Left colon (tissue), 2 donors: ENCODE data around the gene P4HTM. TPM values are rescaled to one million over a fixed set of nuclear protein-coding genes. Genes with fewer than 3 reads are reported as not detected.

Experiments used
- ATAC-seq: fragments of 200-7000 bp; cut with Tn5 transposase; one replicate; pipeline ENCODE4 v1.9.1; 2020; ENCODE audit warnings: mild to moderate bottlenecking, moderate library complexity
- DNase-seq, 2 donors: peaks; one replicate each; pipeline ENCODE4 v3.0.0-alpha.2; 2020
- intact Hi-C, 2 donors: fragments of 100-400 bp; cut with DNase I in 1 of 2; cut with micrococcal nuclease in 1 of 2; formaldehyde crosslinking; loops; one replicate each; pipeline versions ENCODE4 v1.11.2 to v1.14.0; 2022; cut with DNase I, micrococcal nuclease
- long read RNA-seq: library from polyadenylated mRNA; unstranded; transcript quantifications from one replicate; pipeline ENCODE4 v2.0.0, GENCODE V29; 2021
- total RNA-seq, 2 donors: library from RNA; stranded (reverse); fragmentation: NEBNext Ultra II Directional; extraction: Animal tissue kit (Norgen Biotek cat#: 25700); gene quantifications; one replicate each; pipeline ENCODE4 v1.2.1, GENCODE V29; 2021
- donor health status: DM: no; HTN: no; CAD: no.
- donor health status: DM: yes; HTN: yes; CAD: no.

Gene P4HTM, protein sequence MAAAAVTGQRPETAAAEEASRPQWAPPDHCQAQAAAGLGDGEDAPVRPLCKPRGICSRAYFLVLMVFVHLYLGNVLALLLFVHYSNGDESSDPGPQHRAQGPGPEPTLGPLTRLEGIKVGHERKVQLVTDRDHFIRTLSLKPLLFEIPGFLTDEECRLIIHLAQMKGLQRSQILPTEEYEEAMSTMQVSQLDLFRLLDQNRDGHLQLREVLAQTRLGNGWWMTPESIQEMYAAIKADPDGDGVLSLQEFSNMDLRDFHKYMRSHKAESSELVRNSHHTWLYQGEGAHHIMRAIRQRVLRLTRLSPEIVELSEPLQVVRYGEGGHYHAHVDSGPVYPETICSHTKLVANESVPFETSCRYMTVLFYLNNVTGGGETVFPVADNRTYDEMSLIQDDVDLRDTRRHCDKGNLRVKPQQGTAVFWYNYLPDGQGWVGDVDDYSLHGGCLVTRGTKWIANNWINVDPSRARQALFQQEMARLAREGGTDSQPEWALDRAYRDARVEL
- 10 to 100 TPM; 33.8 to 47.3 TPM for total RNA-seq
- long read RNA-seq, transcript P4HTM-202 (9 exons, 2,127 nt): major isoform, 49 of 81 reads
- long read RNA-seq, transcript P4HTM-205 (8 exons, 2,796 nt): minor isoform, 5 of 81 reads
- long read RNA-seq, partial matches to known transcripts: 17 of 81 reads
- long read RNA-seq, other reads (novel, unspliced or antisense): 10 of 81 reads

DNA sequence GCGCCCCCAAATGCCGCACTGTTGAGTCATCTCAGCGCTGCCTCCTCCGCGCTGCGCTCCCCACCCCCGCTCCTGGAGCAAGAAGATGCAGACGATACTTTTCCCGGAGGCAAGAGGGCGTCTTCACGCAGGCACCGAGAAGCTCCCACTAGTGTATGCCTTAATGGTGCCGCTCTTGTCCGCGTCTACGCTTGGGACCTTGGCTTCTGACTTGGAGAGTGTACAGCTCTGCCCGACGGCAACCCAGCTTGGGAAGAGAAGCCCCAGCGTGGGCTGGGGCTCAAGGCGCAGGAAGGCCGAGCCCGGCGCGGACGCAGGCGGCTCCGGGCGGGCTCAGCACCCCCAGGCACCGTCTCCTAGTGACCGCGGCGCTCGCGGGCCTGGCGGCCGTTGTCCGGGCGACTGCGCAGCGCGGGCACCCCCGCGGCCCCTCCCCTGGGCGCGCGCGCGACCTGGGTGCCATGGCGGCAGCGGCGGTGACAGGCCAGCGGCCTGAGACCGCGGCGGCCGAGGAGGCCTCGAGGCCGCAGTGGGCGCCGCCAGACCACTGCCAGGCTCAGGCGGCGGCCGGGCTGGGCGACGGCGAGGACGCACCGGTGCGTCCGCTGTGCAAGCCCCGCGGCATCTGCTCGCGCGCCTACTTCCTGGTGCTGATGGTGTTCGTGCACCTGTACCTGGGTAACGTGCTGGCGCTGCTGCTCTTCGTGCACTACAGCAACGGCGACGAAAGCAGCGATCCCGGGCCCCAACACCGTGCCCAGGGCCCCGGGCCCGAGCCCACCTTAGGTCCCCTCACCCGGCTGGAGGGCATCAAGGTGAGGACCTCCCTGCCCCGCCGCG is at the start of gene P4HTM:
Gene P4HTM, plus strand, starts transcription at position 446 of the 840 bp plus-strand sequence. Its CDS starts 16 bp downstream, at position 462.
- intact Hi-C loops: no loop called here
- ATAC-seq: peak; percentile 80
- DNase-seq: peak; percentile 83 to 87

DNA sequence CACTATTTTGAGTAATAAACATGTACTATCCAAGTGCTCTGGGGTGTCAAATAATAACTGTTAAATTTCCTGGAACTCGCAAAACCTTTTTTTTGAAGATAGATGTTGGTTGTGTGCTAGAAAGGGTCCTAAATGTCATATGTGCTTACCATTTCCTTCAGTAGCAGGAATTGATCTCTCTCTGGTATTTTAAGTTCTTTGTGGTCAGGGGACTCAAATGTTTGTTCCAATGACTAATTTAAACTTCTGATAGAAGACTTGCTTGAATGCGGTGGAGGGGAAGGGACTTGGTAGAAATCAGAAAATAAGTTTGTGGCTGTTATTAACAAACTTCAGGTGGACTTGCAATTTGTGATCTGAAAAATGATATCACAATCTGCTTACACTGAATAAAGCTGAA is 44.6 kb upstream of the P4HTM start:
- intact Hi-C loops: no loop called here
- ATAC-seq (no peak), DNase-seq (no peak)

DNA sequence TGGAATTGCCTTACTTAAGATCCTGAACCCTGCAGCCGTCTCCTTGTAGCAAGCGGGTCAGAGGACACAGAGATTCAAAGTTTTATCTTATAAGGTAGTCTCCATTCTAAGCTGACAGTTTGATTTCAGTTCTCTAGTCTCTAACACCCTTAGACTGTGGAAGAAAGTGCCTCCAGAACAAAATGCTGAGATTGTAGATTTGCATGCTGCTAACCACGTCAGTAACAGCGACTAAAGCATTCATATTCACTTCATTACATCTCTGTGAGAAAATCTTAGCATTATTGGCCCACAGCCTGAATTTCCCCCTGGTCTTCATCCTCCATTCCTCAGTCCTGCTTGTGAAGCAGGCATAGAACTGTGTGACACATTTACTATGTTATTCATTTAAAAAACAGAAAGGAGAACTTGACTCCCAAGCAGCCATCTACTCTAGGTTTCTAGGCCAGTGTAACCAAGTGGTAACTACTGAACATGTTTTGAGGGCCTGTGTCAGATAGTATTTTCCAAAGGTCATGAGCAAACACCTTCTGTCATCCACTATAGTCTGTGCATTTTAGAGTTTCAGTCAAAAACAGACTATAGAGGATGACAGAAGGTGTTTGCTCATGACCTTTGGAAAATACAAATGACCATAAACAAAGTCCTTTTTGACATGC is 44.0 kb upstream of the P4HTM start:
- intact Hi-C loops: no loop called here
- ATAC-seq (peak; percentile 14), DNase-seq (no peak)

DNA sequence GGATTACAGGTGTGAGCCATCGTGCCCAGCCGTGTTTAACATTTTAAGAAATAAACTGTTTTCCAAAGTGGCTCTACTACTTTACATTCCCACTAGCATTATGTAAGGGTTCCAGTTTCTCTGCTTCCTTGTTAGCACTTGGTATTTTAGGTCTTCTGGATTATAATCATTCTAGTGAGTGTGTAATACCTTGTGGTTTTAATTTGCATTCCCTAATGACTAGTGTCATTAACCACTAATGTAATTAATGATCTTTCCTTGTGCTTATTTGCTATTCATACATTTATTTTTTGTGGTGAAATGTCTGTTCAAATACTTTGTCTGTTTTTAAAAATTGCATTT is 40.7 kb upstream of the P4HTM start:
- ATAC-seq (no peak), DNase-seq (no peak)
- intact Hi-C loops: no loop called here

DNA sequence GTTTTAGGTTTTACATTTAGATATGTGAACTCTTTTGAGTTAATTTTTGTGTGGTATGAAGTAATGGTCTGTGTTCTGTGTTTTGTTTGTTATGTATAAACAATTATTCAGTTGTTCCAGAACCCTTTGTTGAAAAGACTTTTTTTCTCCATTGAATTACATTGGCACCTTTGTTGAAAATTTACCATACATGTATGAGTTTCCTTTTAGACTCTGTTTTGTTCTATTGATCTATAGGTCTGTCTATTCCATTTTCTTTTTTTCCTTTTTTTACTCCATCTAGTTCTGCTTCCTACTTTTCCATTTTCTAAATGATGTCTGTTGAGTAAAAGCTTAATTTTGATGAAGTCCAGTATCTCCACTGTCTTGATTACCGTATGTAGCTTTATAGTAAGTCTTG is 40.0 kb upstream of the P4HTM start:
- DNase-seq (no peak), ATAC-seq (no peak)
- intact Hi-C loops: no loop called here

DNA sequence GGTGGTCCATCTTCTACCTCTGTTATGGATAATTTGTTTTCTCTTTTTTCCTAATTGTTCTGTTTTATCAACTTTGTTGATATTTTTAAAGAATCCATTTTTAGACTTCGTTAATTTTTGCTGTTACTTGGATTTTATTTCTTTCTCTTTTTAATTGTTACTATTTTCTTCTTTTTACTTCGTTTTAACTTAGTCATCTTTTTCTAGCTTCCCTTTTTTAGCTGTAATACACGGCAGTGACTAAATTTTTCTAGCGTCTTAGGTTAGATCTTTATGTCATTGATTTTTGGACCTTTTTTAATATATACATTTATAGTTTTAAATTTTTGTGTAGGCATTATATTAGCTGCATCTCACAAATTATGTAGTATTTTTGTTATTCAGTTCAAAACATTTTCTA is 38.3 kb upstream of the P4HTM start:
- ATAC-seq: no peak
- intact Hi-C loops: no loop called here
- no peak for DNase-seq

DNA sequence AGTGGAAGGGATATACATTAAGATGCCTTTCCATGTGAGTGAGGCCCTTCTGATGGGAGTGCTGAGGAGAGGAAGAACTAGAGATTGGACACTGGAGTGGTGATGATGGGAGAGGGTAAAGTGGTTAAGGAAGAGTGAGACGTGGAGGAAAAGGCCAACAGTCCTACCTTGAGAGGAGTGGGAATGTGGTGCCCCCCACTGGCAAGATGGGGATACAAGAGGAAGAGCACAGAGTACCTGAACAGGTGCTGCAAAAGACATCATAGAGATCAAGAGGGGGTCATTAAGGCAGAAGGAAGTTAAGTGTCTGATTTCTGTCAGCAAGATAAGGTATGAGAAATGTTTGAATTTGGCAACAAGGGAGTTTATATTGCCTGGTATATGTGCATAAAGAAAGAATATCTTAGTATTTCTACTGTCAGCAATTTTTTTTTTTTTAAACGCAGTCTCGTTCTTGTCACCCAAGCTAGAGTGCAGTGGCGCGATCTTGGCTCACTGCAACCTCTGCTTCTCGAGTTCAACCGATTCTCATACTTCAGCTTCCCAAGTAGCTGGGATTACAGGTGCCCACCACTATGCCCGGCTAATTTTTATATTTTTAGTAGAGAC is 37.4 kb upstream of the P4HTM start:
- intact Hi-C loops: no loop called here
- ATAC-seq: peak; percentile 97
- DNase-seq: peak; percentile 41 to 75

DNA sequence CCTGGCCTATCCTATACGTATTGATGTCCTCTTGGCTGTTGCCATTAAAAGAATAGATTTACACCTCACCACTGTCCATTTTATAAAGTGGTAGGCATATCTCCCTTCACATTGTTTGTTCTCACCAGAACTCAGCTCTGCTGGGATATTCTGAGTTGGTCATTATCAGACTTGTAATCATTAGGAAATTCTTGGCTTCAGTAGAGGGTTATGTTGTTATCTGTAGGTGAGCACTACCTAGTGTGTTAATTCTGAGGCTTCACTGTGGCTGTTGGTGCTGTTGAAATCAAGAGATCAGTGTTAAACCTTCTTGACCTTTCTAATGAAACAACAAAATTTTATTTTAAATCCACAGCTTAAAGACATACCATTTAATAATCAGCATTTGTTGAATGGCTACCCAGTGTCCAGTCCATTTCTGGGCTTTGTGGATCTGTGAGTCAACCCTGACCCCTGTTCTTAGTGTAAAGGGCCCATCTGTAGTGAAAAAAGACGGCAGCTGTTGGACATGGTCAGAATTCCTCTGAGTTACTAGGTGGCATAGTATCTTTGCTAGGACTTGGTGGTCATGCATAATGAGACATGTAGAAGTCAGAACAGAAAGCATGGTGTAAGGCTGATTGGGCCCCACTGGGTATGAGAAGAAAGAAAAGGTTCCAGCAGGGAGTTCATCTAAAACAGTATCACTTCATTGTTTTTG is 32.9 kb upstream of the P4HTM start:
- ATAC-seq: no peak
- no peak for DNase-seq
- intact Hi-C loops: no loop called here

DNA sequence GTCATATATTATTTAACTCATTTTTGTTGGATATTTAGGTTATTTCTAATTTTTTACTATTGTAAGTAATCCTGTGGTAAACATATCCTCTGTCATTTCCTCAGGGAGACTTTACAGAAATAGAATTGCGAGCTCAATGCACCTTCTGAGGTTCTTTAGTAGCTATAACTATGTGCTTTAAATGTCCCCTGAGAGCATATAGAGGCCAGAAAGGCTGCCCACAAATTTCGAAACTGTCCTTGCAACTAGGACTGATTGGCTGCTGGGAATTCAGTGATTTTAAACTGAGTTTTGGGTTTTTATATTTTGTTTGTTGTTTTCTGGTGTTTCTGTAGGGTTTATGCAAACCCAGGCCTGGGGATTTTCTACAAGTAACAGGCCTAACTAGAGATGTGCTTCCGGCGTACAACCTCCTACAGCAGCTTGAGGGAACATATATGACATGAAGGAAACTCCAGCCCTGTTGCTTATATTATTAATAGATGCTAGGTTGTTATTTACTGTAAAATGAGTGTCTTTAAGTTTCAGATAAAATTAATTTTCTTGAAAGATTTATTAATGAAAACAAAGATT is 29.1 kb upstream of the P4HTM start:
- no peak for DNase-seq
- no peak for ATAC-seq
- intact Hi-C loops: no loop called here

DNA sequence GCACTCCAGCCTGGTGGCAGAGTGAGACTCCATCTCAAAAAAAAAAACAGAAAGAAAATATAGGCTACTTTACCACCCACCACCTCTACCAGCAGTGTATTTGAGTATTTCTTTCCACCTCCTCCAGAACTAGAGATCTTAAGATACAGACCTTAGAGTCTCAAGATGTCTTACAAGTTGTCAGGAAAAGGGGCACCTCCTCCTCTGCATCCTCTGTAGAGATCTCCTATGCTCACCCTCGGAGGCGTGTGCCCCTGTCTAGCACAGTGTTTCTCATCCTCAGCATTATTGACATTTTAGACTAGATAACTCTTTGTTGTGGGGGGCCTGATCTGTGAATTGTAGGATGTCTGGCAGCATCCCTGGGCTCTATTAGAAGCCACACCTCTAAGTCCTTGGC is 27.7 kb upstream of the P4HTM start:
- intact Hi-C loops: no loop called here
- no peak for DNase-seq

DNA sequence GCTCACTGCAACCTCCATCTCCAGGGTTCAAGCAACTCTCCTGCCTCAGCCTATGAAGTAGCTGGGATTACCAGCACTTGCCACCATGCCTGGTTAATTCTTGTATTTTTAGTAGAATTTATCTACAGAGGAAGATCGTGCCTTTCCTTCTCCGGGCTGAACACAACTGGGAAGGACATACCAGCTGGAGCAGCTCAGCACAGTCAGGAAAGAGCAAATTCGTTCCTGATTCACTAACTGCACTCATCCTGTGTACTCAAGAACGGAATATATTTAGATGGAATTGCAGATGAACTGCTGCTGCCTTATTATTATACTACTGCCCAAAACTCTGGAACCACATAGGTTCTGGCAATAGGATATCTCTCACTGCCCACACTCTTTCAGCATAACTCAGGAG is 27.1 kb upstream of the P4HTM start:
- intact Hi-C loops: no loop called here
- no peak for DNase-seq
- no peak for ATAC-seq

More for the DNA sequence above, 27.7 kb upstream of the P4HTM start:
- no peak for ATAC-seq

DNA sequence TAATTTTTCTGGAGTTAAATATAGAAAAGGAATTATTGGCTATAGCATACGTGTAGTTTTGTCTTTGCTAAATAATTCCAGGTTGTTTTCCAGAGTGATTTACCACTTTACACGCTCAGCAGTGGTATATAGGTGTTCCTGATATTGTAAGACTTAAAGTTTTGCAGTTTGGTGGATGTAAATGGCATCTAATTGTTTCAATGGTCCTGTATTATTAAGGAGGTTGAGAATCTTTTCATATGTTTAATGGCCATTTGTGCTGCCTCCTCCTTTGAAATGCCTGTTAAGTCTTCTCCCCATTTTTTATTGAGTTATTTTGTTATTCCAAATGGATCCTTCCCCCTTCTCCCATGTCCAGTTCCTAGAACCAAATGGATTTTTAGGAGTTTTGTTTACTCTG is 26.4 kb upstream of the P4HTM start:
- intact Hi-C loops: no loop called here
- ATAC-seq: no peak
- no peak for DNase-seq

DNA sequence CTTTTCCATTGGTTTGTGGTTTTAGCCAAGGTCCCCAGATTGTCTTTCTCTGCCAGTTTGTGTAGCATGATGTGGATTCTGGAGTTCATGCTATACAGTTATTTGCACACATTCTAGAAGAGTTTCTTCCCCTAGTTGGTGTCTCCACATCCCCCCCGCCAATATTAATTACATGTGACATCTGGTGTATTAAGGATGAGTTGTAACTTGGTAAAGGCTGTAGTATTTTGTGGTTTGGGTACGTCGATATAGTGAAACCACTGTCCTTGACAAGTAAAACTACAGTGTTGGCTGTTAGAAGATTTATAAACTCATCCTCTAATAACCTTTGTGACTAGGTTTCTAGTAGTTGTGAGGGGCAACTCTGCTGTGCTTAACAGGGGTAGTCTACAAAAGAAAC is 23.7 kb upstream of the P4HTM start:
- intact Hi-C loops: no loop called here
- DNase-seq (no peak), ATAC-seq (no peak)

DNA sequence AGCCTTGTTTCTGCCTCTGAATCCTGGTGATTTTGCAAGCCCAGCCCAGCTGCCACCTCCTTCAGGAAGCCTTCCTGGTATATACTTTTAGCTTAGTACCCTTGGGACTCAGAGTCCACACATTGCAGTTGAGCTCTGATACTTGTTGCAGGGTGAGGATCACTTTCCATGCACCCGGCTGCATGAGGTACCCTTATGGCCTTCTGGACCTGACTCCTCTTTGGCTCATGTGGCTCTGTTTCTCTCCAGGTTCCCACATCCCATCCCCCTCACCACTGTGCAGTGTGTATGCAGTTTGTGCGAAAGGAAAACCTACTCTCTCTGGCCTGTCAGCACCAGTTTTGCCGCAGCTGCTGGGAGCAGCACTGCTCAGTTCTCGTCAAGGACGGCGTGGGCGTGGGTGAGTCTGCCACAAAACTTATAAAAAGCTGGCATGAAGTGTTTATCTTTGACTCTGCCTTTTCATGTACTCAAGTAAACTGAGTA is 23.1 kb upstream of the P4HTM start:
- intact Hi-C loops: no loop called here
- DNase-seq: peak; percentile 54 to 65
- ATAC-seq: peak; percentile 70

DNA sequence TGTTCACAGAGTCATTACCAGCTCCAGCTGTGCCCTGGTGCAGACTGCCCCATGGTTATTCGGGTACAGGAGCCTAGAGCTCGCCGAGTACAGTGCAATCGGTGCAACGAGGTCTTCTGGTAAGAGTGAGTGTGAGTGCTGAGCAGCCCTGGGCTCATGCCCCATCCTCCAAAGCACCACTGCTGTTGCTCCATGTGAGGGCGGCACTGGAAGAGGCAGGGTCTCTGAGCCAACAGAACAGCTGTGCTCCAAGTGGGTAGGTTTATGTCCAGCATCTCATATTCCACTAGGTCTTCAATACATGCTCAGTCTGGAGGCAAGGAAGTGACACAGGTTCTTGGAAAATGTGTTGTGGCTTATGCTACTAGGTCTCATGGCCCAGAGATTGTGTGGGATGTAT is 19.5 kb upstream of the P4HTM start:
- DNase-seq: no peak
- intact Hi-C loops: no loop called here
- no peak for ATAC-seq

DNA sequence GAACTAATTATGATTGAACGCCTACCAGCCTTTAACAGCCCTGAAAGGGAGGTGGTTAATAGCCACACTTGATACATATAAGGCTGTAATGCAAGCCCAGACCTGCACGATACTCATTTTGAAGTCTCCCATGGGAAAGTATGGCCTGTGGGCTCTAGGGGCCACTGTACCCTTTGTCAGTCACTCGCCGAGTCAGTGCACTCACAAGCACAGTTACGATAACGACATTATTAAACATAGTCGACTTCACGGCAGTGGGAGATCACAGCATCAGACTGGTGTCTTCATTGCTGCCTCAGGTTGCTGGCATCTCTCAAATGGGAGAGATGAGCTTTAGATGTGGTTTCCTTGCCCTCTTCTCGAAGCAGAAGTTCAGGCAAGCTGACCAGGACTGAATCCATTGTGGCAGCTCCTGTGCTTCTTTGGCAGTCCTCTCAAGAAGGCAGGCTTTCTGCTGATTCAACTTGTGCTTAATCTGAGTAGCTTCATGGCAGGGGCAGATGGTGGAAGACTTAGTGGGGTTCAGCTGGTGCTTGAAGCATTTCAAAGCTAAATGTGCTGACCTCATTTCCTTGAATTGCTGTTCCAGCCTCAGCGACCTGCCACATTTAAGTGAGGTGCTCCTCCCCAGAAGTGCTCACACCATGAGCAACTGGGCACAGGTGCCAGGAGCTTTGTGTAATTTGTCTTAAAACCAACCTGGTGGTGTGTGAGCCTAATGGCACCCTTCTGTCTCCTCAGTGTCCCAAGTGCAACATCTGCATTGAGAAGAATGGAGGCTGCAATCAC is 15.8 kb upstream of the P4HTM start:
- intact Hi-C loops: no loop called here
- no peak for DNase-seq

DNA sequence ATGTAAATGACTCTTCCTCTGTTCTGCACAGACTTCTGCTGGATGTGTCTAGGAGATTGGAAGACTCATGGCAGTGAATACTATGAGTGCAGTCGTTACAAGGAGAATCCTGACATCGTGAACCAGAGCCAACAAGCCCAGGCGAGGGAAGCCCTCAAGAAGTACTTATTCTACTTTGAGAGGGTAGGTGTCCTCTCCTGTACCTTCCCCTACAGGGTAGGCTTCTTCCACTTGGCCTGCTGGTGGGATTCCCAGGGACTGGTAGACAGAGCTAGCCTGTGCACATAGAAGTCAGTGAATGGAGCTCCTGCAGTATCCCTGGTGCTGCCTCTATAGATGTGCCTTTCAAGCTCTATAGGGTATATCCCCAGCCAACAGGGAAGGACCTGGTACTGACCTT is 10.6 kb upstream of the P4HTM start:
- DNase-seq: no peak
- ATAC-seq: no peak
- intact Hi-C loops: no loop called here

More for the DNA sequence above, 15.8 kb upstream of the P4HTM start:
- no peak for ATAC-seq
